CD4-positive, alpha-beta T cell (primary cell): Measurements from ENCODE around the gene ENAH. TPM values are rescaled to one million over a fixed set of nuclear protein-coding genes. Genes with fewer than 3 reads are reported as not detected.

Source experiments
- ATAC-seq: fragments of 200-7000 bp; cut with Tn5 transposase; one replicate; pipeline ENCODE4 v1.10.0; 2022; ENCODE audit warnings: mild to moderate bottlenecking; ENCODE audit not compliant: poor library complexity
- CTCF ChIA-PET: fragments of 350-600 bp; sonication (Branson Sonifier 250); formaldehyde crosslinking; loops from one replicate; lab custom pipeline; 2021; ENCODE audit warnings: antibody characterized with exemption, inconsistent platforms; lab: Charles Lee
- POLR2A ChIA-PET: fragments of 350-600 bp; sonication (Branson Sonifier 250); formaldehyde crosslinking; loops from one replicate; lab custom pipeline; 2021; ENCODE audit warnings: antibody characterized with exemption, inconsistent platforms; lab: Charles Lee
- DNase-seq, 14 experiments: peaks; one replicate each; pipeline ENCODE4 v3.0.0-alpha.2; 2013 to 2020; ENCODE audit warnings: mixed read lengths in 2 of 14
- H3K27ac ChIP-seq, 2 donors: one replicate each; pipeline versions ENCODE4 v1.5.1 to v1.7.0; 2013; ENCODE audit warnings: low read length in 2 of 2, low read depth in 1 of 2, mild to moderate bottlenecking in 1 of 2
- H3K27me3 ChIP-seq, 2 experiments: 1 replicate in 1 of 2; 2 replicates in 1 of 2; pipeline versions ENCODE4 v1.6.1 to v1.7.0; 2013; ENCODE audit warnings: low read length in 2 of 2, control low read depth in 1 of 2, mild to moderate bottlenecking in 1 of 2, moderate library complexity in 1 of 2; ENCODE audit not compliant: insufficient read depth in 2 of 2, control insufficient read depth in 1 of 2
- H3K36me3 ChIP-seq: one replicate; pipeline ENCODE4 v1.6.1; 2013; ENCODE audit warnings: low read length, control low read depth; ENCODE audit not compliant: insufficient read depth
- H3K4me1 ChIP-seq: one replicate; pipeline ENCODE4 v1.6.1; 2013; ENCODE audit warnings: low read length, control low read depth; ENCODE audit not compliant: insufficient read depth
- H3K4me3 ChIP-seq: one replicate; pipeline ENCODE4 v1.5.1; 2013; ENCODE audit warnings: mild to moderate bottlenecking, low read length, moderate library complexity
- H3K9me3 ChIP-seq, 2 experiments: 1 replicate in 1 of 2; 2 replicates in 1 of 2; pipeline versions ENCODE4 v1.6.1 to v1.7.0; 2013; ENCODE audit warnings: low read length in 2 of 2, mild to moderate bottlenecking in 2 of 2, control low read depth in 1 of 2, moderate library complexity in 1 of 2; ENCODE audit not compliant: control insufficient read depth in 1 of 2, insufficient read depth in 1 of 2
- H3K27ac Mint-ChIP-seq: one replicate; pipeline ENCODE4 v1.8.0; 2020; ENCODE audit warnings: mixed read lengths
- H3K27me3 Mint-ChIP-seq: one replicate; pipeline ENCODE4 v1.8.0; 2021; ENCODE audit warnings: mixed read lengths
- H3K36me3 Mint-ChIP-seq: one replicate; pipeline ENCODE4 v1.8.0; 2021; ENCODE audit warnings: low read depth, mixed read lengths
- H3K4me1 Mint-ChIP-seq: one replicate; pipeline ENCODE4 v1.8.0; 2021; ENCODE audit warnings: low read depth, mixed read lengths
- H3K4me3 Mint-ChIP-seq: one replicate; pipeline ENCODE4 v1.8.0; 2020; ENCODE audit warnings: mild to moderate bottlenecking, mixed read lengths
- H3K9me3 Mint-ChIP-seq: one replicate; pipeline ENCODE4 v1.8.0; 2020; ENCODE audit warnings: mixed read lengths
- CTCF ChIP-seq: fragments of 200-600 bp; IDR thresholded peaks from one replicate; pipeline ENCODE4 v1.8.0; 2022; ENCODE audit warnings: antibody characterized with exemption, mild to moderate bottlenecking
- intact Hi-C, 2 experiments: fragments of 100-400 bp; cut with DNase I in 1 of 2; cut with micrococcal nuclease in 1 of 2; formaldehyde crosslinking; loops; one replicate each; pipeline versions ENCODE4 v1.15.1 to v1.9.0; 2023 to 2025; cut with DNase I, micrococcal nuclease
- total RNA-seq, 174 experiments: library from RNA in 2 of 174; stranded (reverse) in 2 of 174; gene quantifications; one replicate each; pipeline ENCODE4 v1.2.3 and lab custom pipeline; 2021 to 2026

Gene ENAH
- total RNA-seq, 2 experiments from 2014 or later, result not detected

- Histone ChIP-seq H3K27me3 (no peaks in the 10 kb centered on the region), H3K4me1 (no peaks in the 10 kb centered on the region), H3K36me3 (no peaks in the 10 kb centered on the region), H3K4me3 (no peak overlapping the region), H3K27ac (no peak overlapping the region), H3K9me3 (no peaks in the 10 kb centered on the region)
- Mint-ChIP-seq H3K27ac (no peak overlapping the region), H3K36me3 (no peaks in the 10 kb centered on the region), H3K4me1 (no peaks in the 10 kb centered on the region), H3K9me3 (no peaks in the 10 kb centered on the region), H3K27me3 (peaks cover 11% of the 10 kb centered on the region), H3K4me3 (no peak overlapping the region)
- ChIA-PET POLR2A (no interaction called here), CTCF (no interaction called here)
- ATAC-seq (no peak), DNase-seq (no peak)
- TF ChIP-seq CTCF, result no peak
- intact Hi-C loops, result no loop called here
Observed at GRCh38 chr1:225691377-225691776, 38.5 kb upstream of the ENAH start.

GRCh38 chr1:225689882-225690459 lies 37.0 kb upstream of the ENAH start:
- no peaks in the 10 kb centered on the region for H3K4me1 Mint-ChIP-seq
- no peak overlapping the region for H3K27ac Mint-ChIP-seq
- DNase-seq, result no peak
- TF ChIP-seq CTCF, result no peak
- peaks cover 11% of the 10 kb centered on the region for H3K27me3 Mint-ChIP-seq
- H3K36me3 ChIP-seq, result no peaks in the 10 kb centered on the region
- ChIA-PET CTCF (no interaction called here), POLR2A (no interaction called here)
- H3K4me3 ChIP-seq, result no peak overlapping the region
- no peak overlapping the region for H3K4me3 Mint-ChIP-seq
- no peaks in the 10 kb centered on the region for H3K4me1 ChIP-seq
- H3K9me3 ChIP-seq, result no peaks in the 10 kb centered on the region
- no peaks in the 10 kb centered on the region for H3K27me3 ChIP-seq
- no peak for ATAC-seq
- intact Hi-C loops, result no loop called here
- H3K27ac ChIP-seq, result no peak overlapping the region
- H3K36me3 Mint-ChIP-seq, result no peaks in the 10 kb centered on the region
- no peaks in the 10 kb centered on the region for H3K9me3 Mint-ChIP-seq

GRCh38 chr1:225688345-225688744 lies 35.4 kb upstream of the ENAH start:
- POLR2A ChIA-PET, result no interaction called here
- CTCF ChIA-PET, result no interaction called here
- Mint-ChIP-seq H3K9me3 (no peaks in the 10 kb centered on the region), H3K36me3 (no peaks in the 10 kb centered on the region), H3K27ac (no peak overlapping the region), H3K4me3 (no peak overlapping the region), H3K4me1 (no peaks in the 10 kb centered on the region), H3K27me3 (peaks cover 11% of the 10 kb centered on the region)
- no peak for ATAC-seq
- H3K27ac ChIP-seq, result no peak overlapping the region
- no peak overlapping the region for H3K4me3 ChIP-seq
- no peaks in the 10 kb centered on the region for H3K27me3 ChIP-seq
- H3K36me3 ChIP-seq, result no peaks in the 10 kb centered on the region
- DNase-seq, result no peak
- H3K4me1 ChIP-seq, result no peaks in the 10 kb centered on the region
- no peak for TF ChIP-seq CTCF
- intact Hi-C loops, result no loop called here
- no peaks in the 10 kb centered on the region for H3K9me3 ChIP-seq
